AG04449 (cell line): ENCODE data around the gene NIM1K.

Experiments used
- CTCF ChIA-PET: fragments of 350-600 bp; formaldehyde crosslinking; extraction: SDS; loops from one replicate; lab custom pipeline; 2021; ENCODE audit warnings: antibody characterized with exemption; lab: Yijun Ruan, JAX
- POLR2A ChIA-PET: fragments of 400-600, 350-600 bp; formaldehyde crosslinking; extraction: SDS; loops from one replicate; lab custom pipeline; 2020; ENCODE audit warnings: antibody characterized with exemption, inconsistent platforms; lab: Yijun Ruan, JAX
- DNase-seq: peaks from one replicate; pipeline ENCODE4 v3.0.0-alpha.2; 2010; ENCODE audit warnings: low read depth, low spot score
- H3K4me3 ChIP-seq: 2 replicates; pipeline ENCODE4 v1.5.1; 2011; ENCODE audit warnings: low read depth, mild to moderate bottlenecking, control low read depth, low read length
- TF ChIP-seq, protein P1 (sequence below): IDR thresholded peaks from one replicate; pipeline ENCODE4 v1.5.1; 2011; ENCODE audit warnings: mild to moderate bottlenecking, moderate library complexity, low read length, control low read depth, inconsistent platforms; ENCODE audit not compliant: insufficient read depth; ENCODE audit errors: missing control alignments

The NIM1K gene

DNA sequence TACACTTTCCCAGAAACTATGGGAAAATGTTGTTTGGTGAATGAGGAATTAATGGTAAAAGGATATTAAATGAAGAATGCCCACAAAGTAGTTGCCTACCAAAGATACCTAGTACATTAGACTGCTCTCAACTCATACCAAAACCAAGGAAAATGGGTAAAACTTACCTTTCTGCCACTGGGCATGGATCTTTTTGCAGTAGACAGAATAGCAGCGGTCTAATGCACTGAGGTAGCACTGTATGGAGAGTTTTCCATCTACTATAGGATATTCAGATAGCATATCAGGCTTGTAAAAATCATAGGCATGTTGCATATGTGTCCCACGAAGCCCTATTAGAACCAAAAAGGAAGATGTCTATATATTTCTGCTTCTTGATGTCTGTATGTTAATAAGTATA lies 104.8 kb downstream of the NIM1K start:
- DNase-seq = no peak
- ChIA-PET CTCF (no interaction called here), POLR2A (no interaction called here)
- TF ChIP-seq, protein P1, sequence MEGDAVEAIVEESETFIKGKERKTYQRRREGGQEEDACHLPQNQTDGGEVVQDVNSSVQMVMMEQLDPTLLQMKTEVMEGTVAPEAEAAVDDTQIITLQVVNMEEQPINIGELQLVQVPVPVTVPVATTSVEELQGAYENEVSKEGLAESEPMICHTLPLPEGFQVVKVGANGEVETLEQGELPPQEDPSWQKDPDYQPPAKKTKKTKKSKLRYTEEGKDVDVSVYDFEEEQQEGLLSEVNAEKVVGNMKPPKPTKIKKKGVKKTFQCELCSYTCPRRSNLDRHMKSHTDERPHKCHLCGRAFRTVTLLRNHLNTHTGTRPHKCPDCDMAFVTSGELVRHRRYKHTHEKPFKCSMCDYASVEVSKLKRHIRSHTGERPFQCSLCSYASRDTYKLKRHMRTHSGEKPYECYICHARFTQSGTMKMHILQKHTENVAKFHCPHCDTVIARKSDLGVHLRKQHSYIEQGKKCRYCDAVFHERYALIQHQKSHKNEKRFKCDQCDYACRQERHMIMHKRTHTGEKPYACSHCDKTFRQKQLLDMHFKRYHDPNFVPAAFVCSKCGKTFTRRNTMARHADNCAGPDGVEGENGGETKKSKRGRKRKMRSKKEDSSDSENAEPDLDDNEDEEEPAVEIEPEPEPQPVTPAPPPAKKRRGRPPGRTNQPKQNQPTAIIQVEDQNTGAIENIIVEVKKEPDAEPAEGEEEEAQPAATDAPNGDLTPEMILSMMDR = no peak
- no peak overlapping the region for H3K4me3 ChIP-seq

DNA sequence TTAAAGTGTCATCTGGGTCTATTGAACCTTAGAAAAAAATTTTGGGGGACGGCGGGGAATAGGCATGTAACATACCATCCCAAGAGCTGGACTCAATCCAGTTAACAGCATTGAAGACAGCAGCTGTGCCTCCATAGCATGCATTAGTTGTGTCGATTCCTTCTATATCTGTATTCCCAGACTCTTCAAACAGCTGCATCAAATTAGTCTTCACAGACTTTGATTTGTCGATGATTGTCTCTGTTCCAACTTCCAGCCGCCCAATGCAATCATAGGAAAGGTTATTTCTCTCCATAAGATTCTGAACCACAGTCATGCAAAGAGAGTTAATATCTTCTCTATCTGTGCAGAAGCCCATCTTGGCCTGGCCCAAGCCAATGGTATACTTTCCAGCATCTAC lies 106.4 kb downstream of the NIM1K start:
- POLR2A ChIA-PET = interaction anchor here (0.6 kb wide), 1 partner anchor 1375 kb away, joined by 3 read pairs; no protein-coding TSS in a partner anchor
- CTCF ChIA-PET = interaction anchor here (1.6 to 1.9 kb wide), 2 partner anchors 8 to 192 kb away, joined by 5 to 6 read pairs; no protein-coding TSS in a partner anchor
- TF ChIP-seq, protein P1 = no peak

GRCh38 chr5:43300112-43300511 lies 108.1 kb downstream of the NIM1K start:
- TF ChIP-seq, protein P1 = no peak
- DNase-seq = no peak
- CTCF ChIA-PET = interaction anchor here (1.8 to 1.9 kb wide), 2 partner anchors 12 to 194 kb away, joined by 5 read pairs; no protein-coding TSS in a partner anchor
- H3K4me3 ChIP-seq = no peak overlapping the region
- POLR2A ChIA-PET = no interaction called here

More for the DNA sequence above, 106.4 kb downstream of the NIM1K start:
- DNase-seq = no peak
- no peak overlapping the region for H3K4me3 ChIP-seq

GRCh38 chr5:43301653-43302091 lies 109.6 kb downstream of the NIM1K start:
- CTCF ChIA-PET = no interaction called here
- TF ChIP-seq, protein P1 = no peak
- no peak for DNase-seq

DNA sequence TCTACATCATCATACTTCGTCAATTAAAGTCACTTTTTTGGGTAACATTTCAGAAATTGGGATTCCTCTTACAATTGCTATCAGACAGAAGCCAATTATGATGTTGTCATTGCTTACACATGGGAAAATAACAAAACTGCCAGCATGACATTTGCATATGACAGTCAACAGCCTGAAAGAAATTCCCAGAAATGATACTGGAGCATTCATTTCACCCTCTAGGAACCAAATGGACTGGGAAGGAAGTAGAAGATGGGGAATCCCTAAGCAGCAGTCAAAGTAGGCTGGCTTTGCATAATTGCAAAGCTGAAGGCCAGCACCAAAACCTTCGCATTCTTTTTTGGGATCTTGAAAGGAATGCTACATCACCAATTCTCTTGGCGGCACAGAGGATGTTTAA lies 110.5 kb downstream of the NIM1K start:
- TF ChIP-seq, protein P1 = no peak
- ChIA-PET POLR2A (interaction anchor here (0.6 kb wide), 1 partner anchor 11 kb away, joined by 4 read pairs; the partner anchor contains the start of gene HMGCS1), CTCF (interaction anchor here (0.9 kb wide), 1 partner anchor 182 kb away, joined by 4 read pairs; no protein-coding TSS in a partner anchor)
- no peak overlapping the region for H3K4me3 ChIP-seq
- DNase-seq = no peak

More at GRCh38 chr5:43301653-43302091, 109.6 kb downstream of the NIM1K start:
- H3K4me3 ChIP-seq = no peak overlapping the region
- POLR2A ChIA-PET = no interaction called here

GRCh38 chr5:43303242-43303641 lies 111.2 kb downstream of the NIM1K start:
- ChIA-PET POLR2A (interaction anchor here (0.6 kb wide), 1 partner anchor 10 kb away, joined by 4 read pairs; the partner anchor contains the start of gene HMGCS1), CTCF (interaction anchor here (0.8 to 4.3 kb wide), 4 partner anchors 9 to 391 kb away, joined by 3 to 26 read pairs (median 5); partner anchors contain the start of gene HMGCS1)
- DNase-seq = no peak
- no peak overlapping the region for H3K4me3 ChIP-seq
- TF ChIP-seq, protein P1 = no peak
